Gastrocnemius medialis (tissue), 4 donors: ENCODE results near the gene CLEC17A. TPM values are rescaled to one million over a fixed set of nuclear protein-coding genes. Genes with fewer than 3 reads are reported as not detected.
"Not testable (repeated sequence)": the region's sequence is repeated elsewhere in the genome, so short reads cannot be mapped to it uniquely, and the experiment has no call there.

Experiments used
- ATAC-seq, 2 donors: fragments of 150-250 bp; one replicate each; pipeline ENCODE4 v1.9.1; 2016
- DNase-seq, 2 donors: peaks; one replicate each; pipeline ENCODE4 v3.0.0-alpha.2; 2019
- H3K27ac ChIP-seq, 4 donors: fragments of 200-600 bp; sonication (generic); 1 replicate in 1 of 4; 2 replicates in 3 of 4; pipeline ENCODE4 v1.5.1; 2016 to 2018; ENCODE audit warnings: mild to moderate bottlenecking in 2 of 4, moderate library complexity in 1 of 4
- H3K27me3 ChIP-seq, 3 donors: fragments of 200-600 bp; sonication (generic) in 2 of 3; 1 replicate in 1 of 3; 2 replicates in 2 of 3; pipeline versions ENCODE4 v1.5.1 to v1.6.0; 2016 to 2019; ENCODE audit warnings: mild to moderate bottlenecking in 1 of 3, moderate library complexity in 1 of 3
- H3K36me3 ChIP-seq, 2 donors: fragments of 200-600 bp; sonication (generic) in 1 of 2; one replicate each; pipeline ENCODE4 v1.5.1; 2017 to 2018
- H3K4me1 ChIP-seq, 2 donors: fragments of 200-600 bp; sonication (generic) in 1 of 2; one replicate each; pipeline ENCODE4 v1.5.1; 2016 to 2017; ENCODE audit warnings: mild to moderate bottlenecking in 2 of 2
- H3K4me3 ChIP-seq, 4 donors: fragments of 200-600 bp; sonication (generic) in 3 of 4; 1 replicate in 1 of 4; 2 replicates in 3 of 4; pipeline ENCODE4 v1.5.1; 2016 to 2019; ENCODE audit warnings: mild to moderate bottlenecking in 2 of 4
- H3K9me3 ChIP-seq, 3 donors: fragments of 200-600 bp; sonication (generic) in 2 of 3; 1 replicate in 1 of 3; 2 replicates in 2 of 3; pipeline ENCODE4 v1.5.1; 2016 to 2019
- POLR2A ChIP-seq, 2 donors: fragments of 450-650 bp; IDR thresholded peaks; one replicate each; pipeline ENCODE4 v1.6.1; 2017; ENCODE audit warnings: antibody characterized with exemption in 2 of 2, mild to moderate bottlenecking in 2 of 2, moderate library complexity in 2 of 2
- in situ Hi-C, 4 donors: fragments of 200-750 bp; cut with MboI; loops; one replicate each; pipeline versions ENCODE4 v1.15.0 to v1.8.0; 2017; ENCODE audit warnings: low sequenced_read_pairs in 4 of 4
- intact Hi-C: fragments of 100-400 bp; cut with DNase I; formaldehyde crosslinking; loops from one replicate; pipeline ENCODE4 v1.15.1; 2023; ENCODE audit warnings: low total_unique reads
- total RNA-seq, 4 donors: library from RNA; depleted of rRNA; stranded (reverse); fragments of >200 nt; gene quantifications; one replicate each; pipeline versions ENCODE4 v1.1.0 to v1.2.3, GENCODE V29; 2016
- TF ChIP-seq, protein P1 (sequence below), 5 experiments: fragments of 450-650 bp in 3 of 5; fragments of 200-600 bp in 2 of 5; sonication (generic) in 2 of 5; IDR thresholded peaks in 4 of 5; conservative IDR thresholded peaks in 1 of 5; 1 replicate in 4 of 5; 2 replicates in 1 of 5; pipeline ENCODE4 v1.5.1; 2016 to 2019; ENCODE audit warnings: antibody characterized with exemption in 5 of 5, mild to moderate bottlenecking in 3 of 5, moderate library complexity in 3 of 5

Gene CLEC17A
- total RNA-seq, 4 donors from 2014 or later: not detected

DNA sequence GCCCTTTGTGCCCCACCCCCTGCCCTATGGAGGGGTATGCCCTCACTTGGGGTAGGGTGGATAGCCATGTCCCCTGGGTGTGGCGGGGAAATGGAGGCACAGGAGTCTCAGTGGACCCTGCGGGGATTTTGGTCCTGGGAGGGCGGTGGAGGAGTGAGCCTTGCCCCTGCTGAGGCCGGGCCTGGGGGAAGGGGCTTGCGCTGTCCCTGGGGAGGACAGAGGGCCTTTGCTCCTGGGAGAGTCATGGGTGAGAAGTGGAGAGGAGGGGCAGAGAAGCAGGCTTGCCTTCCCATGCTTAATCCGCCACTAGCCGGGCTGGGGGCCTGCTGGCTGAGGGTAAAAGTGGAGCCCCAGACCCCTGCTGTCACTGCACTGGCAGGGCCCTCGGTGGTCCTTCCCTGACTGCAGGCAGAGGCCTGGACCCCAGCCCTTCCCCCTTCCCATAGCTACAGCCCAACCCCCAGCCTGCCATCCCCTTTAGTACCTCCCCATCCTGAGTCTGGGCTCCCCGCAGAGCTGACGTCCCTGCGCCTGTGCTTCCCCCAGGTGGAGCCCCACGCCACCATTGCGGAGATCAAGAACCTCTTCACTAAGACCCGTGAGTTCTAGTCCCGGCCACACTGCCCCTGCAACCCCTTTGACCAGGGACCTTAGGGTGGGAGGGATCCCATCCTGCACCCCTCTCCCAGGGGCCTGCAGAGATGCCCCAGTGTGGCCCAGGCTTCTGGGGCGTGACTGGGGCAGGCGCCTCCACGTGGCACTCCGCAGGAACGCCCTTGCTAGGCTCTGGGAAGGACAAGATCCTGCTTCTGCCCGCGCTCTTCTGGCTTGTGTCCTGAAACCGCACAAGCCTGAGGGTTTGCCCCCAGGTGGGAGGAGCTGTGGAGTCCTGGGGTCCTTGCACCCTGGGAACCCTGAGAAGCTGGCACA is 20.0 kb upstream of the CLEC17A start:
- intact Hi-C loops: loop anchor here (2.0 to 10.0 kb wide), 9 partner anchors 66 to 1788 kb away; partner anchors contain the start of genes GIPC1, HOOK2, IER2 and PKN1
- peak overlapping the region; percentile 39 to 50 (median 46) for H3K4me3 ChIP-seq
- H3K36me3 ChIP-seq: peaks cover 0 to 12% of the 10 kb centered on the region in 2 donors
- TF ChIP-seq, protein P1, sequence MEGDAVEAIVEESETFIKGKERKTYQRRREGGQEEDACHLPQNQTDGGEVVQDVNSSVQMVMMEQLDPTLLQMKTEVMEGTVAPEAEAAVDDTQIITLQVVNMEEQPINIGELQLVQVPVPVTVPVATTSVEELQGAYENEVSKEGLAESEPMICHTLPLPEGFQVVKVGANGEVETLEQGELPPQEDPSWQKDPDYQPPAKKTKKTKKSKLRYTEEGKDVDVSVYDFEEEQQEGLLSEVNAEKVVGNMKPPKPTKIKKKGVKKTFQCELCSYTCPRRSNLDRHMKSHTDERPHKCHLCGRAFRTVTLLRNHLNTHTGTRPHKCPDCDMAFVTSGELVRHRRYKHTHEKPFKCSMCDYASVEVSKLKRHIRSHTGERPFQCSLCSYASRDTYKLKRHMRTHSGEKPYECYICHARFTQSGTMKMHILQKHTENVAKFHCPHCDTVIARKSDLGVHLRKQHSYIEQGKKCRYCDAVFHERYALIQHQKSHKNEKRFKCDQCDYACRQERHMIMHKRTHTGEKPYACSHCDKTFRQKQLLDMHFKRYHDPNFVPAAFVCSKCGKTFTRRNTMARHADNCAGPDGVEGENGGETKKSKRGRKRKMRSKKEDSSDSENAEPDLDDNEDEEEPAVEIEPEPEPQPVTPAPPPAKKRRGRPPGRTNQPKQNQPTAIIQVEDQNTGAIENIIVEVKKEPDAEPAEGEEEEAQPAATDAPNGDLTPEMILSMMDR (IDR thresholded peaks at IDR 0.05 in 4 of 5, conservative IDR thresholded peaks at IDR 0.05 in 1 of 5): no peak
- TF ChIP-seq POLR2A (IDR thresholded peaks at IDR 0.05): peak in 1 of 2 donors; percentile 42
- H3K9me3 ChIP-seq: no peaks in the 10 kb centered on the region
- peak; percentile 18 to 25 for ATAC-seq
- no peaks in the 10 kb centered on the region for H3K27me3 ChIP-seq
- in situ Hi-C loops: loop anchor here in 1 of 4 donors (10.0 kb wide), 1 partner anchor 48 kb away; the partner anchor contains the start of gene DNAJB1
- peak overlapping the region; percentile 98 to 100 (median 99) for H3K27ac ChIP-seq
- DNase-seq: peak; percentile 38 to 75
- peaks cover 54 to 62% of the 10 kb centered on the region in 2 donors for H3K4me1 ChIP-seq

- Histone ChIP-seq H3K9me3 (no peaks in the 10 kb centered on the region), H3K4me1 (peaks cover 53 to 56% of the 10 kb centered on the region in 2 donors), H3K4me3 (peak overlapping the region in 3 of 4 donors; percentile 6 to 48 (median 33)), H3K36me3 (peaks cover 0 to 12% of the 10 kb centered on the region in 2 donors), H3K27me3 (no peaks in the 10 kb centered on the region), H3K27ac (peak overlapping the region; percentile 98 to 100 (median 99))
- in situ Hi-C loops: loop anchor here in 1 of 4 donors (10.0 kb wide), 1 partner anchor 49 kb away; the partner anchor contains the start of gene DNAJB1
- DNase-seq: no peak
- TF ChIP-seq POLR2A (IDR thresholded peaks at IDR 0.05): no peak
- TF ChIP-seq, protein P1 (IDR thresholded peaks at IDR 0.05 in 4 of 5, conservative IDR thresholded peaks at IDR 0.05 in 1 of 5): no peak
- intact Hi-C loops: loop anchor here (2.0 to 10.0 kb wide), 9 partner anchors 66 to 1789 kb away; partner anchors contain the start of genes GIPC1, HOOK2, IER2 and PKN1
- ATAC-seq: no peak
These were observed 19.3 kb upstream of the CLEC17A start for GRCh38 chr19:14563590-14563926.

GRCh38 chr19:14563989-14564651 is 18.8 kb upstream of the CLEC17A start:
- TF ChIP-seq, protein P1 (IDR thresholded peaks at IDR 0.05 in 4 of 5, conservative IDR thresholded peaks at IDR 0.05 in 1 of 5): no peak
- peak; percentile 14 to 17 for TF ChIP-seq POLR2A (IDR thresholded peaks at IDR 0.05)
- Histone ChIP-seq H3K4me1 (peaks cover 48 to 50% of the 10 kb centered on the region in 2 donors), H3K27ac (peak overlapping the region; percentile 98 to 100 (median 99)), H3K36me3 (peaks cover 0 to 12% of the 10 kb centered on the region in 2 donors), H3K4me3 (peak overlapping the region in 3 of 4 donors; percentile 6 to 48 (median 33)), H3K9me3 (no peaks in the 10 kb centered on the region), H3K27me3 (no peaks in the 10 kb centered on the region)
- in situ Hi-C loops (loop anchor here in 1 of 4 donors (10.0 kb wide), 1 partner anchor 49 kb away; the partner anchor contains the start of gene DNAJB1), intact Hi-C loops (loop anchor here (2.0 to 10.0 kb wide), 9 partner anchors 67 to 1789 kb away; partner anchors contain the start of genes GIPC1, HOOK2, IER2 and PKN1)
- ATAC-seq (peak; percentile 16 to 39), DNase-seq (peak; percentile 80 to 91)

- in situ Hi-C loops: loop anchor here in 1 of 4 donors (10.0 kb wide), 1 partner anchor 50 kb away; the partner anchor contains the start of gene DNAJB1
- H3K36me3 ChIP-seq: peaks cover 0 to 12% of the 10 kb centered on the region in 2 donors
These were observed 18.1 kb upstream of the CLEC17A start for GRCh38 chr19:14564652-14565297.

More at GRCh38 chr19:14564652-14565297, 18.1 kb upstream of the CLEC17A start:
- peak overlapping the region; percentile 98 to 100 (median 99) for H3K27ac ChIP-seq
- peaks cover 41 to 44% of the 10 kb centered on the region in 2 donors for H3K4me1 ChIP-seq
- H3K9me3 ChIP-seq, H3K4me3 ChIP-seq, DNase-seq, ATAC-seq, H3K27me3 ChIP-seq: not testable (repeated sequence)
- intact Hi-C loops: loop anchor here (5.0 to 10.0 kb wide), 8 partner anchors 67 to 1790 kb away; partner anchors contain the start of genes GIPC1, HOOK2, IER2 and PKN1
